GM12801 (cell line): ENCODE measurements around the gene OSBPL2.

Experiments used
- TF ChIP-seq, protein P1 (sequence below): IDR thresholded peaks from one replicate; pipeline ENCODE4 v1.5.1; 2011; ENCODE audit warnings: control low read depth; ENCODE audit not compliant: insufficient read length; ENCODE audit errors: extremely low read depth

OSBPL2 gene

GRCh38 chr20:62301773-62302340, 63.5 kb downstream of the OSBPL2 start:
- TF ChIP-seq, protein P1, sequence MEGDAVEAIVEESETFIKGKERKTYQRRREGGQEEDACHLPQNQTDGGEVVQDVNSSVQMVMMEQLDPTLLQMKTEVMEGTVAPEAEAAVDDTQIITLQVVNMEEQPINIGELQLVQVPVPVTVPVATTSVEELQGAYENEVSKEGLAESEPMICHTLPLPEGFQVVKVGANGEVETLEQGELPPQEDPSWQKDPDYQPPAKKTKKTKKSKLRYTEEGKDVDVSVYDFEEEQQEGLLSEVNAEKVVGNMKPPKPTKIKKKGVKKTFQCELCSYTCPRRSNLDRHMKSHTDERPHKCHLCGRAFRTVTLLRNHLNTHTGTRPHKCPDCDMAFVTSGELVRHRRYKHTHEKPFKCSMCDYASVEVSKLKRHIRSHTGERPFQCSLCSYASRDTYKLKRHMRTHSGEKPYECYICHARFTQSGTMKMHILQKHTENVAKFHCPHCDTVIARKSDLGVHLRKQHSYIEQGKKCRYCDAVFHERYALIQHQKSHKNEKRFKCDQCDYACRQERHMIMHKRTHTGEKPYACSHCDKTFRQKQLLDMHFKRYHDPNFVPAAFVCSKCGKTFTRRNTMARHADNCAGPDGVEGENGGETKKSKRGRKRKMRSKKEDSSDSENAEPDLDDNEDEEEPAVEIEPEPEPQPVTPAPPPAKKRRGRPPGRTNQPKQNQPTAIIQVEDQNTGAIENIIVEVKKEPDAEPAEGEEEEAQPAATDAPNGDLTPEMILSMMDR = peak; percentile 28

GRCh38 chr20:62302341-62303061, 64.2 kb downstream of the OSBPL2 start, which contains the start of gene ADRM1:
TSS of gene ADRM1 (plus strand) at chr20:62302997. CDS start at chr20:62303569, 572 bp downstream.
- TF ChIP-seq, protein P1 = no peak

- TF ChIP-seq, protein P1 = no peak
Observed at GRCh38 chr20:62303062-62303339, 64.7 kb downstream of the OSBPL2 start.

- TF ChIP-seq, protein P1 = no peak
Observed at GRCh38 chr20:62303340-62304226, 65.3 kb downstream of the OSBPL2 start.

GRCh38 chr20:62304331-62305148, 66.2 kb downstream of the OSBPL2 start:
- TF ChIP-seq, protein P1 = no peak

DNA sequence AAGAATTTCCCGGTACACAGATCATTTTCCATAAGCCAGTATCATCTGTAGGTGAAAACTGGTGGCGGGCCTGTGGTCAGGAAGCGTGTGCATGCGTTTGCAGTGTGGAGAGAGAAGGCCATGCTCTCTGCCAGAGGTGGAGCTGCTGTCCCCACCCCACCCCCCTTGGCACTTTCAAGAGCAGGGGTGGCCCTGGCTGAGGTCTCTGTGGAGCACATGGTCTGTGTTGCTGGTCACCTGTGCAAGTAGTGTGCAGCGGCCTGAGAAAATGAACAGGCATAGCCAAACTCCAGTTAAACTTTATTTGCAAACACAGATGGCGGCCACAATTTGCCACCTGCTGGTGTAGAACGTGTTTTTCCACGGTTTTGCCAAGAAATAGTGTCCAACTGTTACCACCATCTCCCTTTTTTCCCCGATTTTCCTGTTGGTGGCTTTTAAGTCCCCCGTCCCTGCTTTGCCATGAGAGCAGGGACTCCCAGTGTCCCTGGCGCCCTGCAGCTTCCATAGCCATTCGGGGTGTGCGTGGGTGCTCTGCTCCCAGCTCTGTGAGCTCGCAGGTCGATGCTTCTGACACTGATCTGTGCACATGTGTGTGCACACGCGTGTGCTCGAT, 66.9 kb downstream of the OSBPL2 start:
- TF ChIP-seq, protein P1 = no peak
